Measurements from ENCODE around the gene PTPRN2. TPM values are rescaled to one million over a fixed set of nuclear protein-coding genes. Genes with fewer than 3 reads are reported as not detected.

Gene PTPRN2
- total RNA-seq, 1 experiment from 2014 or later = 2.1 TPM

DNA sequence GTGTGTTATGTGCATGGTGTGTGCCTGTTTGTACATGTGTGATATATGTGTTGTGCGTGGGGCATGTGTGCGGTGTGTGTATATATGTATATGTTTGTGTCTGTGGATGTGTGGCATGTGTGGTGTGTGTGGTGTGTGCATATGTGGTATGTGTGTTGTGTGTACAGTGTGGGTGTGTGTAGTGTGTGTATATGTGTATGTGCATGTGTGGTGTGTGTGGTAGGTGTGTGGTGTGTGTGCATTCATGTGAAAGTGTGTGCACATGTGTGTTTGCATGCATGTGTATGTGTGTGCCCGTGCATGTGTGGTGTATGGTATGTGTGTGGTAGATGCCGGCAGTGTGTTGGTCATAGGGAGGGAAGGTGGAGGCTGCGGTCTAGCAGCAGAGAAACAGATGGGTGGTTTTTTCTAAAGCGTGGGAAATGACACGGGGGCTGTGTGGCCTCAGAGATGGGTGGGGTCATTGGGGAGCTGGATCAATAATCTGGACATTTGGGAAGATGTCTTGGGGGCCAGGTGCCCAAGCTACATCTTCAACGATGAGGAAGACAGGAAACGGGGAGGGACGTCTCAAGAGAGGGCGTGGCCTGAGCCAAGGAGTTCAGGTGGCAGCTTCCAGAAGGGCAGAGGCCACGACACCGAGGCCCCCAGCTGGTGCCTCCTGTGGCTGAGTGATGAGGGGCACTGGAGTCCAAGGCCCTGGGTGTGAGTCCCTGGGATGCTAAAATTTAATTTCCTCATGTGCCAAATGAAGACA lies 769.5 kb downstream of the PTPRN2 start (continued):
- TF ChIP-seq, protein P1, sequence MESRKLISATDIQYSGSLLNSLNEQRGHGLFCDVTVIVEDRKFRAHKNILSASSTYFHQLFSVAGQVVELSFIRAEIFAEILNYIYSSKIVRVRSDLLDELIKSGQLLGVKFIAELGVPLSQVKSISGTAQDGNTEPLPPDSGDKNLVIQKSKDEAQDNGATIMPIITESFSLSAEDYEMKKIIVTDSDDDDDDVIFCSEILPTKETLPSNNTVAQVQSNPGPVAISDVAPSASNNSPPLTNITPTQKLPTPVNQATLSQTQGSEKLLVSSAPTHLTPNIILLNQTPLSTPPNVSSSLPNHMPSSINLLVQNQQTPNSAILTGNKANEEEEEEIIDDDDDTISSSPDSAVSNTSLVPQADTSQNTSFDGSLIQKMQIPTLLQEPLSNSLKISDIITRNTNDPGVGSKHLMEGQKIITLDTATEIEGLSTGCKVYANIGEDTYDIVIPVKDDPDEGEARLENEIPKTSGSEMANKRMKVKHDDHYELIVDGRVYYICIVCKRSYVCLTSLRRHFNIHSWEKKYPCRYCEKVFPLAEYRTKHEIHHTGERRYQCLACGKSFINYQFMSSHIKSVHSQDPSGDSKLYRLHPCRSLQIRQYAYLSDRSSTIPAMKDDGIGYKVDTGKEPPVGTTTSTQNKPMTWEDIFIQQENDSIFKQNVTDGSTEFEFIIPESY (IDR thresholded peaks at IDR 0.05; ENCODE audit: extremely low read depth, insufficient replicate concordance, low read length) = no peak

GRCh38 chr7:157817433-157817832 lies 770.2 kb downstream of the PTPRN2 start:
- H3K79me2 ChIP-seq (ENCODE audit: insufficient read depth, low read length) = no peaks in the 10 kb centered on the region
- DNase-seq (ENCODE audit: low read depth, low spot score) = no peak
- no peak overlapping the region for H3K4me2 ChIP-seq (ENCODE audit: low read length)
- ChIA-PET RAD21 (ENCODE audit: low non-redundant PET in 1 of 2, low total read pairs in 2 of 2, uncharacterized antibody in 2 of 2, unreplicated experiment in 2 of 2) (no interaction called here), CTCF (no interaction called here), POLR2A (no interaction called here)
- BruUV-seq (replicated peaks) = no TSS peak
- intact Hi-C loops (cut with micrococcal nuclease) = no loop called here
- no peak overlapping the region for H3K9ac ChIP-seq (ENCODE audit: low read length)
- TF ChIP-seq FOSL1 (IDR thresholded peaks at IDR 0.05; ENCODE audit: low read depth) (no peak), CEBPB (IDR thresholded peaks at IDR 0.05; ENCODE audit: low read depth) (no peak), ZFX (IDR thresholded peaks at IDR 0.05) (no peak), SRF (IDR thresholded peaks at IDR 0.05; ENCODE audit: low read depth) (no peak)
- H2AFZ ChIP-seq (ENCODE audit: low read depth, low read length, poor library complexity, severe bottlenecking) = no peak overlapping the region
- no peak overlapping the region for H3K4me3 ChIP-seq (replicated peaks in 1 of 2; ENCODE audit: low read depth in 1 of 2, low read length in 2 of 2)
- no peaks in the 10 kb centered on the region for H3K9me2 ChIP-seq (ENCODE audit: insufficient read depth)
- H3K4me1 ChIP-seq (ENCODE audit: control insufficient read depth in 1 of 2, insufficient read depth in 2 of 2, low read length in 2 of 2) = no peaks in the 10 kb centered on the region
- ATAC-seq = no peak
- H3K36me3 ChIP-seq (ENCODE audit: control insufficient read depth in 1 of 2, insufficient read depth in 2 of 2, low read length in 2 of 2) = no peaks in the 10 kb centered on the region
- no peaks in the 10 kb centered on the region for H4K20me1 ChIP-seq (ENCODE audit: insufficient read depth)
- no peaks in the 10 kb centered on the region for H3K9me3 ChIP-seq (ENCODE audit: control insufficient read depth in 1 of 2, insufficient read depth in 1 of 2, low read depth in 1 of 2, low read length in 2 of 2)
- H3K27ac ChIP-seq (ENCODE audit: low read depth, low read length) = no peak overlapping the region
- H3K27me3 ChIP-seq (ENCODE audit: insufficient read depth, low read length) = no peaks in the 10 kb centered on the region
